Hepatocyte (in vitro differentiated cells): ENCODE measurements around the gene GLT8D1.

ENCODE experiments used
- CTCF ChIP-seq: fragments of 200-600 bp; sonication (generic); IDR thresholded peaks from 2 replicates; pipeline ENCODE4 v1.5.1; 2016; ENCODE audit warnings: antibody characterized with exemption, mild to moderate bottlenecking; ENCODE audit not compliant: poor library complexity
- EZH2 ChIP-seq: fragments of 200-600 bp; sonication (generic); IDR thresholded peaks from 2 replicates; pipeline ENCODE4 v1.6.1; 2016; ENCODE audit warnings: antibody characterized with exemption, mild to moderate bottlenecking, borderline replicate concordance
- EZH2phosphoT487 ChIP-seq: fragments of 200-600 bp; sonication (generic); IDR thresholded peaks from one replicate; pipeline ENCODE4 v1.6.1; 2018; ENCODE audit warnings: antibody characterized with exemption, mild to moderate bottlenecking, low read depth, moderate library complexity; ENCODE audit not compliant: unreplicated experiment, severe bottlenecking

GRCh38 chr3:52688266-52688665 lies 17.3 kb downstream of the GLT8D1 start:
- TF ChIP-seq CTCF (no peak), EZH2 (no peak), EZH2phosphoT487 (no peak)
